HAP-1 (cell line): ENCODE measurements around the gene EML5.
A peak's percentile ranks its signal among the peaks of the same experiment; 100 is the strongest.

Experiments used
- DNase-seq, 2 experiments: peaks; one replicate each; pipeline ENCODE4 v3.0.0-alpha.2; 2016 to 2020; ENCODE audit warnings: low spot score in 2 of 2
- H3K27me3 ChIP-seq: fragments of 250-450 bp; sonication (Bioruptor Pico); 2 replicates; pipeline ENCODE4 v1.5.1; 2020; ENCODE audit warnings: low read depth, mild to moderate bottlenecking, moderate library complexity
- H3K36me3 ChIP-seq: fragments of 250-450 bp; sonication (Bioruptor Pico); replicated peaks from 2 replicates; pipeline ENCODE4 v1.5.1; 2020; ENCODE audit warnings: mild to moderate bottlenecking
- H3K4me1 ChIP-seq: fragments of 250-450 bp; sonication (Bioruptor Pico); 2 replicates; pipeline ENCODE4 v1.5.1; 2020; ENCODE audit warnings: mild to moderate bottlenecking
- H3K4me3 ChIP-seq: fragments of 250-450 bp; sonication (Bioruptor Pico); 2 replicates; pipeline ENCODE4 v1.5.1; 2020; ENCODE audit warnings: mild to moderate bottlenecking, moderate library complexity
- H3K9me3 ChIP-seq: fragments of 250-450 bp; sonication (Bioruptor Pico); 2 replicates; pipeline ENCODE4 v1.5.1; 2020; ENCODE audit warnings: mild to moderate bottlenecking, moderate library complexity
- in situ Hi-C: fragments of 300-500 bp; cut with MboI; formaldehyde crosslinking; loops from 3 replicates; pipeline ENCODE4 v1.14.3; 2020; ENCODE audit warnings: low sequenced_read_pairs, inconsistent platforms, mixed read lengths

The EML5 gene

DNA sequence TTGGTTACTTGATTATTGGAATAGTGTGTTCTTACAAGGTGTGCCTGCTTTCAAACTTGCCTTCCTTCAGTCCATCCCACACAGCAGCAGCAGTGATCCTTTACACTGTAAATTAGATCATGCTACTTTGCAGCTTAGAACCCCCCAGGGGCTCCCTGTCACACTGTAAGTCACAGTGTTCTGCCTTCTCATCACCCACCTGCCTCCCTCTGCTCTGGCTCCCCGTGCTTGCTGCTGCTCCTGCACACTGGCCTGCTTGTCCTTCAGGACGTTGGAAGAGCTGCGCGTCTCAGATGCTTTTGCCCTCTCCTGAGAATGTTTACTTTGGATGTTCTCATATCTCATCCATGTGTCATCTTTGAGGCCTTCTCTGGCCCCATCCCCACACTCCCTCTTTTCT is 202.6 kb downstream of the EML5 start:
- no peaks in the 10 kb centered on the region for H3K4me1 ChIP-seq
- no peaks in the 10 kb centered on the region for H3K9me3 ChIP-seq
- in situ Hi-C loops = no loop called here
- H3K27me3 ChIP-seq = no peaks in the 10 kb centered on the region
- no peak overlapping the region for H3K4me3 ChIP-seq
- peaks cover 22% of the 10 kb centered on the region for H3K36me3 ChIP-seq
- no peak for DNase-seq

DNA sequence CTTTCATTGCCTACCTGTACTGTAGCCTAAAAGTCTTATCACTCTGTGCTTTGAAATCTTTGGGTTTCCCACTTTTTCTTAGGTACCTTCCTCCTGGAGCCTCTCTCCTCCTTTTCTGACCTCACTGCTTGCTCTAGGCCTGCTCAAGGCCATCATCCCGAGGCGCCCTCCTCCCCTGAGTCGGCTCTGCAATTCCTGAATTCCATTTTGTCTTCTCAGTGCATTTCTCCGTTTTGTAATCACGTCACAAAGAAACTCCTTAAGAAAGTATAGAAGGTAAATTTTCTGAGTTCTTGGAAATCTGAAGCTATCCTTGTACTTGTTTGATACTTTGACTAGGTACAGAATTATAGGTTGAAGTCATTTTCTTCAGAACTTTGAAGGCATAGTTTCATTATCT is 204.7 kb downstream of the EML5 start:
- Histone ChIP-seq H3K27me3 (no peaks in the 10 kb centered on the region), H3K9me3 (no peaks in the 10 kb centered on the region), H3K36me3 (peaks cover 22% of the 10 kb centered on the region), H3K4me3 (no peak overlapping the region), H3K4me1 (peaks cover 2% of the 10 kb centered on the region; the same call in 1 of the 2 replicates)
- no peak for DNase-seq
- in situ Hi-C loops = no loop called here

DNA sequence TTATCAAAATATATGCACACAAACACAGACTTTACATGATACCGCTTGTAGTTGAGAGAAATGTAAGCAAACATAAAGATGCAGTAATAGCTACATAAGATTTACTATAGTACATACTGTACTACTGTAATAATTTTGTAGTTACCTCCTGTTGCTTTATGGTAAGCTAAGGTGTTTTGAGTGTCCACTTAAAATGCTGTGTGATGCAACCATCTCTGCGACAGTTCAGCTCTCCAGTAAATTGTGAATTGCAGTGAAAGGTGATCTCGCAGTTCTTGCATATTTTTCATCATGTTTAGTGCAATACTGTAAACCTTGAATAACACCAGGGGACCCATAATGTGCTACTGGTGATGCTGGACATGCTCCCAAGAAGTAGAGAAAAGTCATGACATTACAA is 208.3 kb downstream of the EML5 start:
- Histone ChIP-seq H3K4me1 (peaks cover 2% of the 10 kb centered on the region; the same call in 1 of the 2 replicates), H3K4me3 (no peak overlapping the region), H3K27me3 (no peaks in the 10 kb centered on the region), H3K9me3 (no peaks in the 10 kb centered on the region), H3K36me3 (peaks cover 40% of the 10 kb centered on the region)
- no peak for DNase-seq
- in situ Hi-C loops = no loop called here

DNA sequence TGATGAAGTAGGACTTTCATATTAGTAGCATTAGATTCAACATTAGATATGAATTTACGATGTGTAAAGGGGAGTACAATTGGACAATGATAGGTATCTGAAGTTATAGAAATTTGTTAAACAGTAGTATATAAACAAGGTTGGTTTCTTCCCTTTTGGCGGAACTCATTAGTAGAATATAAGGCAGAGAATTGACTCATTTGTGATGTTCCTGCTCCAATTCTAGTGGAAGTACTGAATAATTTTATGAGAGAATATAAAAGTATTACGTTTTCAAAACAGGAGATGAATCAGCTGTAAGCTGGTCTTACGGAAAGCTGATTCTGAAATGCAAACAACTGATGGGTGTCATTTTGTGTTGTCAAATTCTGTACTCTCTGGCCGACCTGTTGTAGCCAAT is 216.5 kb downstream of the EML5 start:
- Histone ChIP-seq H3K27me3 (no peaks in the 10 kb centered on the region), H3K9me3 (no peaks in the 10 kb centered on the region), H3K4me3 (no peak overlapping the region), H3K36me3 (peaks cover 84% of the 10 kb centered on the region), H3K4me1 (no peaks in the 10 kb centered on the region)
- in situ Hi-C loops = no loop called here
- no peak for DNase-seq

DNA sequence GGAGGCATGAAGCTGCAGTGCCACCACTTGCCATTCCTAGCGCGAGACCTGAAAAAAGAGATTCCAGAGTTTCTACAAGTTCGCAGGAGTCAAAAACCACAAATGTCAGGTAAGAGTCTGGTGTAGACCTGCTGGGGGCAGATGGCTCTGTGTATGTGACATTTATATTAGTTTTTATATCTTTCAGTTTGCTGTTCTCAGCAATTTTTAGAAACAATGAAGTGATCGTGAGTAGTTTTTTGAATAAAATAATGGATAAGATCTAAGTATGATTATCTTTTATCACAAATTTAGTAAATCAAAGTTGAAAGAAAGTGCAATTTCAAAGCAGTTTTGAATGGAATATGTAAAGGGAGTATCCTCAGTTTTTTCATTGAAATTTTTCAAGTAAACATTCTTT is 220.6 kb downstream of the EML5 start:
- in situ Hi-C loops = no loop called here
- H3K4me1 ChIP-seq = no peaks in the 10 kb centered on the region
- DNase-seq = no peak
- peaks cover 85% of the 10 kb centered on the region for H3K36me3 ChIP-seq
- no peak overlapping the region for H3K4me3 ChIP-seq
- no peaks in the 10 kb centered on the region for H3K27me3 ChIP-seq
- H3K9me3 ChIP-seq = no peaks in the 10 kb centered on the region

DNA sequence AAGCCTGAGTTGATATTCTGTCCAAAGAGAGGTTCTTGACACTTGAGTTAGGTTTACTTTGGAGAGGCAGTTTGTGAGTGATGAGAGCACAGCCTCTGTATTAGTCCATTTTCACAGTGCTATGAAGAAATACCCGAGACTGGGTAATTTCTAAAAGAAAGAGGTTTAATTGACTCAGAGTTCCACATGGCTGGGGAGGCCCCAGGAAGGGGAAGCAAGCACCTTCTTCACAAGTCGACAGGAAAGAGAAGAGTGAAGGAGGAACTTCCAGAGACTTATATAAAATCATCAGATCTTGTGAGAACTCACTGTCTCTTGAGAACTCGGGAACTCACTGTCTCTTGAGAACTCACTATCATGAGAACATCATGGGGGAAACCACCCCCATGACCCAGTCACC is 224.6 kb downstream of the EML5 start:
- in situ Hi-C loops = no loop called here
- H3K36me3 ChIP-seq = peaks cover 47% of the 10 kb centered on the region

DNA sequence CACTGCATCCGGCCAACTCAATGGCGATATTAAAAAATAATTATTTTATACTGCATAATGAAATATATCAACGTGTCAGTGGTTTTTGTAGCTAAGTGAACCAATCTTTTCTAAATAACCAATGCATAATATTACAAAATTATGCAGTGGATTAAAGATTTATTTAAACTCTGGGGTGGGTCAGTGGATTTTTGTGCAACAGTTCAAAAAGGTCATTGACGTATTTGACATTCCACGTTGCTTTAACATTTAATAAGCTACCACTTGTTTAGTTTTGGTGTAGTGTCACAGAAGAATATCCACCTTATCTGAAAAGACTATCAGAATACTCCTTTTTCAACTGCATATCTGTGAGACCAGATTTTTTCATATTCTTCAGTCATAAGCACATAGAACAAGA is 227.3 kb downstream of the EML5 start:
- peaks cover 11% of the 10 kb centered on the region for H3K4me1 ChIP-seq
- no peak overlapping the region for H3K4me3 ChIP-seq
- in situ Hi-C loops = no loop called here
- H3K27me3 ChIP-seq = no peaks in the 10 kb centered on the region
- H3K36me3 ChIP-seq = peaks cover 23% of the 10 kb centered on the region
- H3K9me3 ChIP-seq = no peaks in the 10 kb centered on the region
- no peak for DNase-seq

More for the DNA sequence above, 224.6 kb downstream of the EML5 start:
- no peaks in the 10 kb centered on the region for H3K27me3 ChIP-seq
- H3K9me3 ChIP-seq = no peaks in the 10 kb centered on the region
- no peak for DNase-seq
- peaks cover 9% of the 10 kb centered on the region for H3K4me1 ChIP-seq
- H3K4me3 ChIP-seq = no peak overlapping the region

DNA sequence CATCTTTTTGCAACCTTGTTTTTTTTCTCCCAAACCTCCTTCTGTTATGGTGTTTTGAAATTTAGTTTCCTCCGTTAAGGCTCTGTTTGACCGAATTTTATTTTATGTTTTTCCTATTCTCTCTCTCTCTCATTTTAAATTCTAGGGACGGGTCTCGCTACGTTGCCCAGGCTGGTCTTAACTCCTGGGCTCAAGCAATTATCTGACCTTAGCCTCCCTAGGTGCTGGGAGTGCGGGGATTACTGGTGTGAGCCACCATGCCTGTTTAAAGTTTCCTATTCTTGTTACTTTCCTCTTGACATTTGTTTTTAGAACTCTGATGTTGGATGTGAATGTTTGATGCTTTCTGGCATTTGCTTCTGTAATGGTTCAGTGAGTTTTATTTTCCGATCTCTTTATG is 228.9 kb downstream of the EML5 start:
- H3K4me1 ChIP-seq = peaks cover 11% of the 10 kb centered on the region
- no peaks in the 10 kb centered on the region for H3K9me3 ChIP-seq
- no peak for DNase-seq
- H3K27me3 ChIP-seq = no peaks in the 10 kb centered on the region
- H3K4me3 ChIP-seq = peak overlapping the region; percentile 82
- H3K36me3 ChIP-seq = peaks cover 9% of the 10 kb centered on the region
- in situ Hi-C loops = no loop called here

DNA sequence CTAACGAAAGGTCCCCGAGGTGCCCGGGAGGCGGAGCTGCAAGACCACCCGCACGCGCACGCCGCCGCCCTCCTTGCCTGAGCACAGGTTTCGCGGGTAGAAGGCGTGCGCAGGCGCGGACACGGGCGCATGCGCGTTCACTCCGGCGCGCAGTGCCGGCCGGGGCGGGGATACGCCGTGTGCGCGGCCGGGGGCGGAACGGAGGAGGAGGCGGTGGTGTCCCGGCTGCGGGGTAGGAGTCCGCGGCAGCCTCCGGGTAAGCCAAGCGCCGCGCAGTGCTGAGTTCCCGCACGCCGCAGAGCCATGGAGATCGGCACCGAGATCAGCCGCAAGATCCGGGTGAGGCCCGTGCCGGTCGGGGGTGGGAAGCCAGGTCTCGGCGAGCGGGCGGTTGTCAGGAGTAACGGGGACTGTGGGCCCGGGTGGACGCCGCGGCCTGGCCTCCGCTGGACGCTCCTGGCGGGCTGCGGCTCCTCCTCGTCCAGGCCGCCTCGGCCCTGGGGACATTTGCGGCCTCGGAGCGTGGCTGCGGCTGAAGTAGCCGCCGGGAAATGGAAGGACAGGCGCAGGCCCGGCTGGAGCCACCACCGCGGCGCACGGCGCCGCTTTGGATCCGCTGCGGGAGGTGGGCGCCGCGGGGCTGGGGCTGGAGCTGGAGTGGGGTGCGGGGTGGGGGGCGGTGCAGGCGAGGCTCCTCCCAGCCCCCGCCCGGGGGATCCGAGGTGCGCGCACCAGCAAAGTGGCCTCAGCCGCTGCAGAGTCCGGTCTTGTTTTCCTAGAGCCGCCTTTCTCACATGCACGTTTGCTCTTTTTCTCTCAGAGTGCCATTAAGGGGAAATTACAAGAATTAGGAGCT is 229.7 kb downstream of the EML5 start, which contains the start of gene ZC3H14:
ZC3H14 (plus strand) TSS at position 207 of the 856 bp plus-strand sequence; CDS start at position 304, 97 bp downstream.
- Histone ChIP-seq H3K27me3 (no peaks in the 10 kb centered on the region), H3K36me3 (peaks cover 3% of the 10 kb centered on the region; the same call in 1 of the 2 replicates), H3K4me3 (peak within 1 kb of the TSS; percentile 82), H3K9me3 (no peaks in the 10 kb centered on the region), H3K4me1 (peaks cover 11% of the 10 kb centered on the region)
- DNase-seq = peak; percentile 78 to 90
- in situ Hi-C loops = no loop called here

DNA sequence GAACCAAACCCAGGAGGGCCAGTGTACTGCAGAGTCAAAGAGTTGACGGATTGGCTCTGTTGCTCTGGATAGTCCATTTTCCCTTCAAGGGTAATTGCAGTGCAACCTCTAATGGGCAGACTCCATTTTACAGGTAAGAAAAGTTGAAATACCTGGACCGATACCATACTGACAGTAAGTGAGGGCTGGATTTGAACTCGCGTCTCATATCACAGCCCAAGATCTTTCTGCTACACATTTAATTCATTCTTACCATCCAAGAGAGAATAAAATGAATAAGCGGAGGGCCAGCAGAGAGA is 230.3 kb downstream of the EML5 start:
- Histone ChIP-seq H3K4me1 (peaks cover 11% of the 10 kb centered on the region), H3K4me3 (peak overlapping the region; percentile 82), H3K9me3 (no peaks in the 10 kb centered on the region), H3K36me3 (no peaks in the 10 kb centered on the region; the same call in 1 of the 2 replicates), H3K27me3 (no peaks in the 10 kb centered on the region)
- DNase-seq = no peak
- in situ Hi-C loops = no loop called here
